Lower leg skin (tissue), 3 donors: Measurements from ENCODE around the gene C5orf58.

ENCODE experiments used
- POLR2A ChIP-seq, 2 donors: fragments of 450-650 bp; IDR thresholded peaks; one replicate each; pipeline ENCODE4 v1.6.1; 2016 to 2017; ENCODE audit warnings: antibody characterized with exemption in 2 of 2, mild to moderate bottlenecking in 1 of 2, moderate library complexity in 1 of 2
- TF ChIP-seq, protein P1 (sequence below), 3 donors: fragments of 450-650 bp; IDR thresholded peaks; one replicate each; pipeline ENCODE4 v1.5.1; 2016; ENCODE audit warnings: antibody characterized with exemption in 3 of 3, mild to moderate bottlenecking in 3 of 3, moderate library complexity in 2 of 3

DNA sequence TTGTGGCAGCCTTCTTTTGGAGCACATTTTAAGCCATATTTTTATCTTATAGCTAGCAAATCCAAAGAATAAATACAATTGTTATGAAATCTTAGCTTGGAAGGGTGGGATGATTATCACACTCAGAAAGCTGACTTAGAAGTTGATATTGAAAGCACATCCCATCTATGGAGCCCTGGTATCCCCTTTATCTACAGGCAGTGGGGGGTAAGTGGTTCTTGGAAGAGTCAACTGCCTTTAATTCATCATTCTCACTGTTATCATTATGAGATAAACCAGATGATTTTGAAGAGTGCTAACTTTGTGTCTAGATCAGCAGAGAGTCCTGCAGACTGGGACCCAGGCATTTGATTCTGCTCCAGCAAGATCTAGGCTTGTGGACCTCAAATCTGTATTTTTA lies 61.8 kb downstream of the C5orf58 start:
- TF ChIP-seq, protein P1, sequence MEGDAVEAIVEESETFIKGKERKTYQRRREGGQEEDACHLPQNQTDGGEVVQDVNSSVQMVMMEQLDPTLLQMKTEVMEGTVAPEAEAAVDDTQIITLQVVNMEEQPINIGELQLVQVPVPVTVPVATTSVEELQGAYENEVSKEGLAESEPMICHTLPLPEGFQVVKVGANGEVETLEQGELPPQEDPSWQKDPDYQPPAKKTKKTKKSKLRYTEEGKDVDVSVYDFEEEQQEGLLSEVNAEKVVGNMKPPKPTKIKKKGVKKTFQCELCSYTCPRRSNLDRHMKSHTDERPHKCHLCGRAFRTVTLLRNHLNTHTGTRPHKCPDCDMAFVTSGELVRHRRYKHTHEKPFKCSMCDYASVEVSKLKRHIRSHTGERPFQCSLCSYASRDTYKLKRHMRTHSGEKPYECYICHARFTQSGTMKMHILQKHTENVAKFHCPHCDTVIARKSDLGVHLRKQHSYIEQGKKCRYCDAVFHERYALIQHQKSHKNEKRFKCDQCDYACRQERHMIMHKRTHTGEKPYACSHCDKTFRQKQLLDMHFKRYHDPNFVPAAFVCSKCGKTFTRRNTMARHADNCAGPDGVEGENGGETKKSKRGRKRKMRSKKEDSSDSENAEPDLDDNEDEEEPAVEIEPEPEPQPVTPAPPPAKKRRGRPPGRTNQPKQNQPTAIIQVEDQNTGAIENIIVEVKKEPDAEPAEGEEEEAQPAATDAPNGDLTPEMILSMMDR (IDR thresholded peaks at IDR 0.05), result no peak
- no peak for TF ChIP-seq POLR2A (IDR thresholded peaks at IDR 0.05)
